GM12878 (cell line): Measurements from ENCODE around the gene SACS.

ENCODE experiments used
- EGR1 ChIP-seq, 2 experiments: IDR thresholded peaks; 1 replicate in 1 of 2; 2 replicates in 1 of 2; pipeline ENCODE4 v1.6.1; 2011 to 2012; ENCODE audit warnings: low read depth in 2 of 2, low read length in 2 of 2, borderline replicate concordance in 1 of 2, mild to moderate bottlenecking in 1 of 2, moderate library complexity in 1 of 2
- EP300 ChIP-seq, 2 experiments: fragments of 150-350 bp in 1 of 2; IDR thresholded peaks; 2 replicates each; pipeline ENCODE4 v1.6.1; 2011 to 2012; ENCODE audit warnings: low read depth in 2 of 2, low read length in 2 of 2, borderline replicate concordance in 1 of 2, improper control_type of control experiment in 1 of 2, inconsistent platforms in 1 of 2; ENCODE audit not compliant: control insufficient read depth in 1 of 2
- JUND ChIP-seq: IDR thresholded peaks from 2 replicates; pipeline ENCODE4 v1.6.1; 2012; ENCODE audit warnings: low read depth, mild to moderate bottlenecking, low read length, improper control_type of control experiment, moderate library complexity
- KDM1A ChIP-seq: fragments of 200-600 bp; sonication (generic); IDR thresholded peaks from 2 replicates; pipeline ENCODE4 v1.6.1; 2016; ENCODE audit warnings: borderline replicate concordance
- POU2F2 ChIP-seq: IDR thresholded peaks from 3 replicates; pipeline ENCODE4 v1.6.1; 2011; ENCODE audit warnings: low read depth, mild to moderate bottlenecking, low read length, borderline replicate concordance
- SIN3A ChIP-seq: IDR thresholded peaks from 2 replicates; pipeline ENCODE4 v1.6.1; 2012; ENCODE audit warnings: low read depth, low read length, improper control_type of control experiment
- SMARCA5 ChIP-seq: fragments of 450-650 bp; IDR thresholded peaks from 2 replicates; pipeline ENCODE4 v1.6.1; 2017; ENCODE audit warnings: mild to moderate bottlenecking
- SP1 ChIP-seq: IDR thresholded peaks from one replicate; pipeline ENCODE4 v1.6.1; 2011; ENCODE audit warnings: low read depth, low read length
- SREBF2 ChIP-seq: IDR thresholded peaks from 2 replicates; pipeline ENCODE4 v1.6.1; 2012; ENCODE audit warnings: mild to moderate bottlenecking, low read length
- ZNF274 ChIP-seq: IDR thresholded peaks from one replicate; pipeline ENCODE4 v1.8.0; 2011; ENCODE audit not compliant: insufficient read length, insufficient read depth
- TF ChIP-seq, protein P1 (sequence below), 3 experiments: IDR thresholded peaks in 2 of 3; conservative IDR thresholded peaks in 1 of 3; 2 replicates each; pipeline ENCODE4 v1.5.1; 2011; ENCODE audit warnings: low read depth in 3 of 3, low read length in 3 of 3, mild to moderate bottlenecking in 3 of 3, control low read depth in 2 of 3, moderate library complexity in 2 of 3, inconsistent platforms in 1 of 3, mixed read lengths in 1 of 3; ENCODE audit not compliant: control insufficient read depth in 2 of 3, insufficient read depth in 1 of 3; ENCODE audit errors: extremely low read depth in 1 of 3

GRCh38 chr13:23433171-23434153 lies at the start of gene SACS:
- no peak for TF ChIP-seq EGR1 (IDR thresholded peaks at IDR 0.05; ENCODE audit: borderline replicate concordance in 1 of 2, low read depth in 2 of 2, low read length in 2 of 2)
- no peak for TF ChIP-seq JUND
- TF ChIP-seq SP1, result no peak
- no peak for TF ChIP-seq EP300 (IDR thresholded peaks at IDR 0.05; ENCODE audit: borderline replicate concordance in 1 of 2, control insufficient read depth in 1 of 2, low read depth in 2 of 2, low read length in 2 of 2)
- no peak for TF ChIP-seq POU2F2
- TF ChIP-seq, protein P1, sequence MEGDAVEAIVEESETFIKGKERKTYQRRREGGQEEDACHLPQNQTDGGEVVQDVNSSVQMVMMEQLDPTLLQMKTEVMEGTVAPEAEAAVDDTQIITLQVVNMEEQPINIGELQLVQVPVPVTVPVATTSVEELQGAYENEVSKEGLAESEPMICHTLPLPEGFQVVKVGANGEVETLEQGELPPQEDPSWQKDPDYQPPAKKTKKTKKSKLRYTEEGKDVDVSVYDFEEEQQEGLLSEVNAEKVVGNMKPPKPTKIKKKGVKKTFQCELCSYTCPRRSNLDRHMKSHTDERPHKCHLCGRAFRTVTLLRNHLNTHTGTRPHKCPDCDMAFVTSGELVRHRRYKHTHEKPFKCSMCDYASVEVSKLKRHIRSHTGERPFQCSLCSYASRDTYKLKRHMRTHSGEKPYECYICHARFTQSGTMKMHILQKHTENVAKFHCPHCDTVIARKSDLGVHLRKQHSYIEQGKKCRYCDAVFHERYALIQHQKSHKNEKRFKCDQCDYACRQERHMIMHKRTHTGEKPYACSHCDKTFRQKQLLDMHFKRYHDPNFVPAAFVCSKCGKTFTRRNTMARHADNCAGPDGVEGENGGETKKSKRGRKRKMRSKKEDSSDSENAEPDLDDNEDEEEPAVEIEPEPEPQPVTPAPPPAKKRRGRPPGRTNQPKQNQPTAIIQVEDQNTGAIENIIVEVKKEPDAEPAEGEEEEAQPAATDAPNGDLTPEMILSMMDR (IDR thresholded peaks at IDR 0.05 in 2 of 3, conservative IDR thresholded peaks at IDR 0.05 in 1 of 3; ENCODE audit: control insufficient read depth in 2 of 3, extremely low read depth in 1 of 3, insufficient read depth in 1 of 3, low read depth in 3 of 3, low read length in 3 of 3), result no peak
- TF ChIP-seq SMARCA5, result no peak
- no peak for TF ChIP-seq SREBF2
- TF ChIP-seq ZNF274, result no peak
- TF ChIP-seq KDM1A, result no peak
- TF ChIP-seq SIN3A, result no peak
